Colonic mucosa (tissue), 4 donors: ENCODE measurements around the gene ZCCHC7. TPM values are rescaled to one million over a fixed set of nuclear protein-coding genes. Genes with fewer than 3 reads are reported as not detected.

Source experiments
- DNase-seq: peaks from one replicate; pipeline ENCODE4 v3.0.0-alpha.2; 2020
- H3K27ac ChIP-seq: fragments of 200-600 bp; one replicate; pipeline ENCODE4 v1.8.0; 2021
- H3K27me3 ChIP-seq: fragments of 200-600 bp; one replicate; pipeline ENCODE4 v1.8.0; 2021
- H3K36me3 ChIP-seq: fragments of 200-600 bp; one replicate; pipeline ENCODE4 v1.8.0; 2021
- H3K4me1 ChIP-seq: fragments of 200-600 bp; one replicate; pipeline ENCODE4 v1.8.0; 2021; ENCODE audit warnings: mild to moderate bottlenecking
- H3K4me3 ChIP-seq: fragments of 200-600 bp; one replicate; pipeline ENCODE4 v1.8.0; 2021
- H3K9ac ChIP-seq, 2 donors: one replicate each; pipeline ENCODE4 v1.7.0; 2013; ENCODE audit warnings: control low read depth in 2 of 2, low read depth in 2 of 2, low read length in 2 of 2
- H3K9me3 ChIP-seq: fragments of 200-600 bp; one replicate; pipeline ENCODE4 v1.8.0; 2021
- intact Hi-C: fragments of 100-400 bp; cut with DNase I; formaldehyde crosslinking; loops from one replicate; pipeline ENCODE4 v1.14.1; 2022
- total RNA-seq, 2 donors: library from RNA; stranded (reverse); fragmentation: NEBNext Ultra II Directional in 1 of 2; extraction: Animal tissue kit (Norgen Biotek cat#: 25700) in 1 of 2; gene quantifications; one replicate each; pipeline ENCODE4 v1.2.1, GENCODE V29; 2021
- TF ChIP-seq, protein P1 (sequence below): fragments of 200-600 bp; IDR thresholded peaks from one replicate; pipeline ENCODE4 v1.8.0; 2022; ENCODE audit warnings: antibody characterized with exemption, mild to moderate bottlenecking
- donor health status: healthy.
- donor health status: DM: no; HTN: no; CAD: no.
- donor health status: DM: no; HTN: no; CAD: no.

The ZCCHC7 gene
- total RNA-seq, 2 donors from 2014 or later, result 14.6 to 15.9 TPM

DNA sequence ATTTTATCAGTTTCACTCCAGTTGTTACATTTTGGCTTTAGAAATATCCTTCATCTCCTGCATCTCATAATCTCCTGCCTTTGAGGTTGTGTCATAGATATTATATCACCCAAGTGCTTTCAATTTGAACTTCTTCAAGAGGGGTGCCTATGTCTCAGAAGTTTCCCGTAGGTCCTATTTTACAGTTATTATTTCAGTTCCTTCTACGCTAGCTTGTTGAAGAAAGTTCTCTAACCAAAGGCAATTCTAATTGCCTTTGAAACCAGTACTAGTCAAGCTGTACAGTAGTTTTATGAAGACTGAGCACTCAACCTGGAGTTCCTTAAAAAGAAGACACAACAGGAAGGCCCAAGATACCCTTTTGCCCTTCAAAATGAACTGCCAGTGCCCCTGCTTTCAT, 116.4 kb downstream of the ZCCHC7 start:
- Histone ChIP-seq H3K27ac (no peak overlapping the region), H3K4me1 (no peaks in the 10 kb centered on the region), H3K4me3 (no peak overlapping the region), H3K9ac (no peak overlapping the region), H3K36me3 (no peaks in the 10 kb centered on the region), H3K27me3 (no peaks in the 10 kb centered on the region), H3K9me3 (no peaks in the 10 kb centered on the region)
- DNase-seq, result no peak
- intact Hi-C loops, result no loop called here
- TF ChIP-seq, protein P1, sequence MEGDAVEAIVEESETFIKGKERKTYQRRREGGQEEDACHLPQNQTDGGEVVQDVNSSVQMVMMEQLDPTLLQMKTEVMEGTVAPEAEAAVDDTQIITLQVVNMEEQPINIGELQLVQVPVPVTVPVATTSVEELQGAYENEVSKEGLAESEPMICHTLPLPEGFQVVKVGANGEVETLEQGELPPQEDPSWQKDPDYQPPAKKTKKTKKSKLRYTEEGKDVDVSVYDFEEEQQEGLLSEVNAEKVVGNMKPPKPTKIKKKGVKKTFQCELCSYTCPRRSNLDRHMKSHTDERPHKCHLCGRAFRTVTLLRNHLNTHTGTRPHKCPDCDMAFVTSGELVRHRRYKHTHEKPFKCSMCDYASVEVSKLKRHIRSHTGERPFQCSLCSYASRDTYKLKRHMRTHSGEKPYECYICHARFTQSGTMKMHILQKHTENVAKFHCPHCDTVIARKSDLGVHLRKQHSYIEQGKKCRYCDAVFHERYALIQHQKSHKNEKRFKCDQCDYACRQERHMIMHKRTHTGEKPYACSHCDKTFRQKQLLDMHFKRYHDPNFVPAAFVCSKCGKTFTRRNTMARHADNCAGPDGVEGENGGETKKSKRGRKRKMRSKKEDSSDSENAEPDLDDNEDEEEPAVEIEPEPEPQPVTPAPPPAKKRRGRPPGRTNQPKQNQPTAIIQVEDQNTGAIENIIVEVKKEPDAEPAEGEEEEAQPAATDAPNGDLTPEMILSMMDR, result no peak

DNA sequence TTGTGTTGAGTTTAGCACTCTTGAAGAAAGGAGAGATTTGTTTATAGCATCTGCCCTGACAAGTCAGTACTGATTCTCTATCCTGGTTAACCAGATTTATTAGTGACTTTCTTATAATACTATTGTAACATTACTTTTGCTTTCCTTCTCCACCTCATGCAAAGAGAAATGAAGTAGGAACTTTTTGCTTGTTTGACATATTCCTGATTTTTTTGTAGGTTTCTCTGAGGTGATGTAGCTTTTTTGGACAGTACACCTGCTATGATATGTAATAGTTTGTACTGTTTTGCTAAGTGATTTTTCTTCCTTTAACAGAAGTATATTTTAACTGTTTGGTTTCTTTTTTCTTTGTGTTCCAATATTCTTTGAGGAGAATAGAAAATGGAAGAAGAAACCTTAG, 117.7 kb downstream of the ZCCHC7 start:
- Histone ChIP-seq H3K9ac (no peak overlapping the region), H3K4me1 (no peaks in the 10 kb centered on the region), H3K9me3 (no peaks in the 10 kb centered on the region), H3K27me3 (no peaks in the 10 kb centered on the region), H3K4me3 (no peak overlapping the region), H3K36me3 (no peaks in the 10 kb centered on the region), H3K27ac (no peak overlapping the region)
- intact Hi-C loops, result no loop called here
- DNase-seq, result no peak
- TF ChIP-seq, protein P1, result no peak

DNA sequence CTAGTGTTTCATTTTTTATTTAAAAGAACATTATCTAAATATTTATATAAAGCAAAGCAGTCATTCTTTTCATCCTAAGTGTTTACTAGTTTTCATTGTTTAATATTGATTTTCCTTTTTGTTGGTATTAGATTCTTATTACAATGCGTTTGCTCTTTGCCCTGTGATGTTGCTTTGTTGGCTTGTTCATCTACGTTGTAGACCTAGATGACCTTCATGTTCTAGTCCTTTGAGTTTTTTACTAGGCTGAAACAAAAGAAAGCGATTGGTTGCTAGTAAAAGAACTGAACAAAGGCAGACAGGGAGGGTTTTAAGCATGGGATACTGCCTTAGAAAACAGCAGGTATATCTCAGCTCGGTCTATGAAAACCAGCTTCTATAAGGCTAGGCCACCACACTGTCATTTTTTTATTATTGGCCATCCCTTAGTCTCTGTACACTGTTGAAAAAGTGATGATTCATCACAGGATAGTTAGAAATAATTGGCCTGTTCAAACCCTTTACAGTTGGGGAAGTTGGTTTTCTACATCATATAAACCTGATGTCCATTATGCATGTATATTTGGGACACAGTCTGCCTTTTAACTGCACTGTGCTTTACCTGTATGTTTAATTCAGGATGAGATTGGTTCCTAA, 119.0 kb downstream of the ZCCHC7 start:
- H3K4me1 ChIP-seq, result no peaks in the 10 kb centered on the region
- intact Hi-C loops, result no loop called here
- no peaks in the 10 kb centered on the region for H3K36me3 ChIP-seq
- no peaks in the 10 kb centered on the region for H3K27me3 ChIP-seq
- TF ChIP-seq, protein P1, result no peak
- no peak for DNase-seq
- H3K9me3 ChIP-seq, result no peaks in the 10 kb centered on the region
- H3K27ac ChIP-seq, result no peak overlapping the region
- H3K9ac ChIP-seq, result no peak overlapping the region
- no peak overlapping the region for H3K4me3 ChIP-seq

DNA sequence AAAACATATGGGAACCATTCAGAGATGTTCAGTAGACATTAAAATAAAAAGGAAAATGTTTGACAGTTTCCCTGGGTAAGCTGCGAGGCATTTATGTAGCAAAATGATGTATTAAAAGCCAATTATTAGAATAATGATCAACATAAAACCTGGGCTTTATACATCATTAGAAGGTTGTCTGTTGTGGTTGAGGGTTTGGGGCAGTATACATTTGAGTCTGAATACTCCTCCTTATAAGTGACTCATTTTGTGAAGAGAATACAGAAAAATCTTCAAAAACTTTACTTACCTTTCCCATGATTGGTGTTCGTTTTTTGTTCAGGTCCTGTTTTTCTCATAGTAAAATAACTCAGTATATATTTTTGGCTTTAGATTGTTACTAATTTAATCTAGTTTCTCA, 119.5 kb downstream of the ZCCHC7 start:
- H3K27me3 ChIP-seq, result no peaks in the 10 kb centered on the region
- no peaks in the 10 kb centered on the region for H3K9me3 ChIP-seq
- no peak for DNase-seq
- H3K9ac ChIP-seq, result no peak overlapping the region
- no peak overlapping the region for H3K4me3 ChIP-seq
- TF ChIP-seq, protein P1, result no peak
- intact Hi-C loops, result no loop called here
- no peak overlapping the region for H3K27ac ChIP-seq
- no peaks in the 10 kb centered on the region for H3K36me3 ChIP-seq
- no peaks in the 10 kb centered on the region for H3K4me1 ChIP-seq

DNA sequence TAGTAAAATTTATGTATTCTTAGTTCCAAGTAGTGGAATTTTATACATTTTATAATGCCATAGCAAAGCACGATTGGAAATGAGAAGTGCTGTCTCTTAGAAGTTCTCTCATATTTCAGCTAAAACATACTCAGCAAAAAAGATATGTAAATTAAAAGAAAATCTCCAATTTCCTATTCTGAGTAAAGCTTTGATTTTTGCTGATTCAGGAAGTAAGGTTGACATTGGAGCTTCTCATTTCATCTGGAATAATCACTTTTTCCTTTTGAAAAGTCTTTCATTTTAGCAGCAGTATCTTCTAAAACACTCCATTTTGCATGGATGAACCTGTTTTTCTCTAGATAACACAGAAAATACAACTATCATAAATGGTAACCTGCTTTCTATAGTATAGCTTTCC, 121.0 kb downstream of the ZCCHC7 start:
- H3K9me3 ChIP-seq, result no peaks in the 10 kb centered on the region
- TF ChIP-seq, protein P1, result no peak
- intact Hi-C loops, result no loop called here
- no peak overlapping the region for H3K9ac ChIP-seq
- H3K4me1 ChIP-seq, result no peaks in the 10 kb centered on the region
- no peaks in the 10 kb centered on the region for H3K36me3 ChIP-seq
- H3K27me3 ChIP-seq, result no peaks in the 10 kb centered on the region
- no peak for DNase-seq
- H3K27ac ChIP-seq, result no peak overlapping the region
- no peak overlapping the region for H3K4me3 ChIP-seq
